Measurements from ENCODE around the gene RETN.

RETN gene

DNA sequence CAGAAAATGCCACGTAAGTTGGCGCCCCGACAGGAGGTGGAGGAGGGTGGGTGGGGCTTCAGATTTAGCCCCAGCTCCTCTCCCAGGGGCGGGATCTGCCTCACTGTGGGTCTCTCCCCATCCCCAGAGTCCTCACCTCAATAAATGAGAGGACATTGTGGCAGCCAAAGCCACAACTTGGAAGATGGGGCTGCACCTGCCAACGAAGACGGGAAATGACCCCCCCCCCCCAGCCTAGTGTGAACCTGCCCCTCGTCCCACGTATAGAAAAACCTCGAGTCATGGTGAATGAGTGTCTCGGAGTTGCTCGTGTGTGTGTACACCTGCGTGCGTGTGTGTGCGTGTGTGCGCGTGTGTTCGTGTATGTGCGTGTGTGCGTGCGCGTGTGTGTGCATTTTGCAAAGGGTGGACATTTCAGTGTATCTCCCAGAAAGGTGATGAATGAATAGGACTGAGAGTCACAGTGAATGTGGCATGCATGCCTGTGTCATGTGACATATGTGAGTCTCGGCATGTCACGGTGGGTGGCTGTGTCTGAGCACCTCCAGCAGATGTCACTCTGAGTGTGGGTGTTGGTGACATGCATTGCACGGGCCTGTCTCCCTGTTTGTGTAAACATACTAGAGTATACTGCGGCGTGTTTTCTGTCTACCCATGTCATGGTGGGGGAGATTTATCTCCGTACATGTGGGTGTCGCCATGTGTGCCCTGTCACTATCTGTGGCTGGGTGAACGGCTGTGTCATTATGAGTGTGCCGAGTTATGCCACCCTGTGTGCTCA is 10.3 kb downstream of the RETN start:
- Histone ChIP-seq H3K9me3 (replicated peaks; ENCODE audit: insufficient read depth, low read length) (no peaks in the 10 kb centered on the region), H2AFZ (ENCODE audit: low read length) (no peak overlapping the region), H3K79me2 (ENCODE audit: low read length) (peaks cover 13% of the 10 kb centered on the region), H3K27me3 (replicated peaks; ENCODE audit: insufficient read depth, low read length) (peaks cover 44% of the 10 kb centered on the region), H3K4me3 (ENCODE audit: low read length) (no peak overlapping the region), H3K9me2 (replicated peaks; ENCODE audit: insufficient read depth, low read length) (no peaks in the 10 kb centered on the region), H3K4me2 (ENCODE audit: low read depth, low read length) (no peak overlapping the region), H4K20me1 (ENCODE audit: insufficient read depth, low read length) (no peaks in the 10 kb centered on the region), H3K9ac (ENCODE audit: low read length) (no peak overlapping the region), H3K4me1 (ENCODE audit: low read length) (0 out of 2 replicates have a peak, but pooled peaks cover 3% of the 10 kb centered on the region), H3F3A (ENCODE audit: insufficient read depth, low read length) (no peaks in the 10 kb centered on the region), H3K36me3 (replicated peaks; ENCODE audit: insufficient read depth, low read length) (no peaks in the 10 kb centered on the region), H3K27ac (ENCODE audit: low read length) (no peak overlapping the region)
- peak; percentile 23 for DNase-seq
- no peak for TF ChIP-seq EZH2phosphoT487 (IDR thresholded peaks at IDR 0.05; ENCODE audit: low read length)
- TF ChIP-seq, protein P1, sequence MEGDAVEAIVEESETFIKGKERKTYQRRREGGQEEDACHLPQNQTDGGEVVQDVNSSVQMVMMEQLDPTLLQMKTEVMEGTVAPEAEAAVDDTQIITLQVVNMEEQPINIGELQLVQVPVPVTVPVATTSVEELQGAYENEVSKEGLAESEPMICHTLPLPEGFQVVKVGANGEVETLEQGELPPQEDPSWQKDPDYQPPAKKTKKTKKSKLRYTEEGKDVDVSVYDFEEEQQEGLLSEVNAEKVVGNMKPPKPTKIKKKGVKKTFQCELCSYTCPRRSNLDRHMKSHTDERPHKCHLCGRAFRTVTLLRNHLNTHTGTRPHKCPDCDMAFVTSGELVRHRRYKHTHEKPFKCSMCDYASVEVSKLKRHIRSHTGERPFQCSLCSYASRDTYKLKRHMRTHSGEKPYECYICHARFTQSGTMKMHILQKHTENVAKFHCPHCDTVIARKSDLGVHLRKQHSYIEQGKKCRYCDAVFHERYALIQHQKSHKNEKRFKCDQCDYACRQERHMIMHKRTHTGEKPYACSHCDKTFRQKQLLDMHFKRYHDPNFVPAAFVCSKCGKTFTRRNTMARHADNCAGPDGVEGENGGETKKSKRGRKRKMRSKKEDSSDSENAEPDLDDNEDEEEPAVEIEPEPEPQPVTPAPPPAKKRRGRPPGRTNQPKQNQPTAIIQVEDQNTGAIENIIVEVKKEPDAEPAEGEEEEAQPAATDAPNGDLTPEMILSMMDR (IDR thresholded peaks at IDR 0.05; ENCODE audit: low read length): peak; percentile 38

DNA sequence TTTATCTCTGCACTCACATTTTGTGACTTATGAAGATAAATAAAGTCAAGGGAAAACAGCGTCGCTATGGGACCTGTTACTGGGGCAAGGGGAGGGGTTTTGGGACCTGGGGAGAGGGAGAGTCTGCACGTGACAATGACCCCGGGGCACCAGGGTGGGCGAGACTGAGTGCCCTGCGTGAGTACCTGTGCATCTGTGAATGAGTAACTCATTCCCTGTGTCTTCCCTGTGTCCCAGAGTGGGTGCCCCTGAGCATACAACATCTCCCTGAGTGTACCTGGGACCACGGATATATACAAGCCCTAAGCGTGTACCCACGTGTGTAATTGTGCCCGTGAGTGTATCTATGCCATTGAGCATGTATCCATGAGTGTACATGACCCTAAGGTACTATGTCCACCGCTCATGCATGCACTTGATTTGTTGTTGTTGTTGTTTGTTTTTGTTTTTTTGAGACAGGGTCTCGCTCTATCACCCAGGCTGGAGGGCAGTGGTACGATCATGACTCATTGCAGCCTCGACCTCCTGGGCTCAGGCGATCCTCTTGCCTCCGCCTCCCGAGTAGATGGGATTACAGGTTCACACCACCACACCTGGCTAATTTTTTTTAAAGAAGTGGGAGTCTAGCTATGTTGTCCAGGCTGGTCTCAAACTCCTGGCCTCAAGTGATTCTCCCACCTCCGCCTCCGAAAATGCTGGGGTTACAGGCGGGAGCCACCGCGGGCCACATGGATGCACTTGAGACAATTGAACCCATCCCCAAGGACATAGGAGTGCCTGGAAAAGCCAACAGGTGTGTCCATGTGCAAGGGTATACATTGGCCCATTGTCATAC is 11.1 kb downstream of the RETN start:
- peak overlapping the region; percentile 99 for H3K4me2 ChIP-seq (ENCODE audit: low read depth, low read length)
- no peaks in the 10 kb centered on the region for H3K36me3 ChIP-seq (replicated peaks; ENCODE audit: insufficient read depth, low read length)
- H3K27ac ChIP-seq (ENCODE audit: low read length): no peak overlapping the region
- no peaks in the 10 kb centered on the region for H4K20me1 ChIP-seq (ENCODE audit: insufficient read depth, low read length)
- no peaks in the 10 kb centered on the region for H3K9me2 ChIP-seq (replicated peaks; ENCODE audit: insufficient read depth, low read length)
- H3K9ac ChIP-seq (ENCODE audit: low read length): no peak overlapping the region
- DNase-seq: no peak
- H3K79me2 ChIP-seq (ENCODE audit: low read length): peaks cover 13% of the 10 kb centered on the region
- no peaks in the 10 kb centered on the region for H3K9me3 ChIP-seq (replicated peaks; ENCODE audit: insufficient read depth, low read length)
- H3K4me1 ChIP-seq (ENCODE audit: low read length): 0 out of 2 replicates have a peak, but pooled peaks cover 3% of the 10 kb centered on the region
- H3K4me3 ChIP-seq (ENCODE audit: low read length): peak overlapping the region; percentile 100
- TF ChIP-seq EZH2 (optimal IDR thresholded peaks at IDR 0.05; ENCODE audit: low read depth, low read length) (no peak), EZH2phosphoT487 (IDR thresholded peaks at IDR 0.05; ENCODE audit: low read length) (no peak)
- TF ChIP-seq, protein P1 (IDR thresholded peaks at IDR 0.05; ENCODE audit: low read length): no peak
- H3K27me3 ChIP-seq (replicated peaks; ENCODE audit: insufficient read depth, low read length): peaks cover 42% of the 10 kb centered on the region
- peak overlapping the region; percentile 81 for H2AFZ ChIP-seq (ENCODE audit: low read length)
- no peaks in the 10 kb centered on the region for H3F3A ChIP-seq (ENCODE audit: insufficient read depth, low read length)

DNA sequence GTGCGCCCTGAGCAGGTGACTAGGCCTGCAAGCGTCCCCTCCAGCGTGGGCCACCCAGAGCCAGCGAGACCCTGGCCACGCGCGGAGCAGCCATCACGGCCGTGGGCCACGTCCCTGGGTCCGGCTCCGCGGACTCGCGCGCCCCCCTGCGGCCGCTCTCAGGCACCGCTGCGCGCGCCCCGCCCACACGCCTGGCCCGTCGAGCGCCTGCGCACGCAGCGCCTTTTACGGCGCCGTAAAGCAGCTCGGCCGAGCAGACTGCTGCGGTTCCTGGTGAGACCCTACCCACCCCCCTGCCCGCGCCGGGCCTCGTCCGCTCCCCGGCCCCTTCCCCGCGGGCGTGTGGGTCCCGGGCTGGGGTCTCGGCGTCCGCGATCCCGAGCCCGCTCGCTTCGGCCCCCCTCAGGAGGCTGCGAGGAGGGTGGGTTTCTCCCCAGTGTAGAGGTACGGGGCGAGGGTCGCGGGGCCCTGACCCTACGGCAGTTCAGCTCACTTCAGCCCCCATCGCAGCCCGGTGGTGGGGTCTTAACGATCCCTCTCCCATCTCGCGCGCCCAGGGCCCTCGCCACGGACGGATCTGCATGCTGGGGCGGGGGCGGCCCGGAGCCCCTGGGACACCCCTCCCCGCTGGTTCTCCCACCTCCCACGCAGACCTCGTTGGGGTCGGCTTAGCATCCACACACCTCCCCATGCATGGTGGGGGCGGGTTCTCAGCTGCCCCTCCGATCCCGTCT is 11.9 kb downstream of the RETN start, which contains the start of gene TRAPPC5:
TRAPPC5 (plus strand) TSS at position 228 of the 734 bp plus-strand sequence. CDS start 1,421 bp downstream, outside the sequence.
- peaks cover 38% of the 10 kb centered on the region for H3K27me3 ChIP-seq (replicated peaks; ENCODE audit: insufficient read depth, low read length)
- peak within 1 kb of the TSS; percentile 100 for H2AFZ ChIP-seq (ENCODE audit: low read length)
- H3K9me3 ChIP-seq (replicated peaks; ENCODE audit: insufficient read depth, low read length): no peaks in the 10 kb centered on the region
- TF ChIP-seq, protein P1 (IDR thresholded peaks at IDR 0.05; ENCODE audit: low read length): peak; percentile 98
- TF ChIP-seq EZH2phosphoT487 (IDR thresholded peaks at IDR 0.05; ENCODE audit: low read length) (no peak), EZH2 (optimal IDR thresholded peaks at IDR 0.05; ENCODE audit: low read depth, low read length) (no peak)
- no peaks in the 10 kb centered on the region for H3F3A ChIP-seq (ENCODE audit: insufficient read depth, low read length)
- H3K4me1 ChIP-seq (ENCODE audit: low read length): 0 out of 2 replicates have a peak, but pooled peaks cover 3% of the 10 kb centered on the region
- no peaks in the 10 kb centered on the region for H3K36me3 ChIP-seq (replicated peaks; ENCODE audit: insufficient read depth, low read length)
- H3K4me3 ChIP-seq (ENCODE audit: low read length): peak within 1 kb of the TSS; percentile 100
- H3K9ac ChIP-seq (ENCODE audit: low read length): peak within 1 kb of the TSS; percentile 92
- peaks cover 13% of the 10 kb centered on the region for H3K79me2 ChIP-seq (ENCODE audit: low read length)
- no peak within 1 kb of the TSS for H3K27ac ChIP-seq (ENCODE audit: low read length)
- H4K20me1 ChIP-seq (ENCODE audit: insufficient read depth, low read length): no peaks in the 10 kb centered on the region
- peak within 1 kb of the TSS; percentile 99 for H3K4me2 ChIP-seq (ENCODE audit: low read depth, low read length)
- DNase-seq: peak; percentile 90
- no peaks in the 10 kb centered on the region for H3K9me2 ChIP-seq (replicated peaks; ENCODE audit: insufficient read depth, low read length)

Measured in MM.1S (cell line).